DND-41 (cell line): Measurements from ENCODE around the gene WWP2.

ENCODE experiments used
- EZH2 ChIP-seq: IDR thresholded peaks from 3 replicates; pipeline ENCODE4 v1.6.1; 2012; ENCODE audit warnings: borderline replicate concordance, low read depth, mild to moderate bottlenecking, moderate library complexity, low read length, inconsistent platforms; ENCODE audit not compliant: severe bottlenecking
- TF ChIP-seq, protein P1 (sequence below): IDR thresholded peaks from 2 replicates; pipeline ENCODE4 v1.5.1; 2012; ENCODE audit warnings: borderline replicate concordance, low read length, moderate library complexity, mild to moderate bottlenecking; ENCODE audit not compliant: poor library complexity, severe bottlenecking; ENCODE audit errors: extremely low read depth

GRCh38 chr16:69865701-69866100 is 103.6 kb downstream of the WWP2 start:
- no peak for TF ChIP-seq EZH2
- TF ChIP-seq, protein P1, sequence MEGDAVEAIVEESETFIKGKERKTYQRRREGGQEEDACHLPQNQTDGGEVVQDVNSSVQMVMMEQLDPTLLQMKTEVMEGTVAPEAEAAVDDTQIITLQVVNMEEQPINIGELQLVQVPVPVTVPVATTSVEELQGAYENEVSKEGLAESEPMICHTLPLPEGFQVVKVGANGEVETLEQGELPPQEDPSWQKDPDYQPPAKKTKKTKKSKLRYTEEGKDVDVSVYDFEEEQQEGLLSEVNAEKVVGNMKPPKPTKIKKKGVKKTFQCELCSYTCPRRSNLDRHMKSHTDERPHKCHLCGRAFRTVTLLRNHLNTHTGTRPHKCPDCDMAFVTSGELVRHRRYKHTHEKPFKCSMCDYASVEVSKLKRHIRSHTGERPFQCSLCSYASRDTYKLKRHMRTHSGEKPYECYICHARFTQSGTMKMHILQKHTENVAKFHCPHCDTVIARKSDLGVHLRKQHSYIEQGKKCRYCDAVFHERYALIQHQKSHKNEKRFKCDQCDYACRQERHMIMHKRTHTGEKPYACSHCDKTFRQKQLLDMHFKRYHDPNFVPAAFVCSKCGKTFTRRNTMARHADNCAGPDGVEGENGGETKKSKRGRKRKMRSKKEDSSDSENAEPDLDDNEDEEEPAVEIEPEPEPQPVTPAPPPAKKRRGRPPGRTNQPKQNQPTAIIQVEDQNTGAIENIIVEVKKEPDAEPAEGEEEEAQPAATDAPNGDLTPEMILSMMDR: no peak
